Body of pancreas (tissue), 4 donors: ENCODE data around the gene PLCB1. TPM values are rescaled to one million over a fixed set of nuclear protein-coding genes. Genes with fewer than 3 reads are reported as not detected.

Experiments
- ATAC-seq: fragments of 150-250 bp; one replicate; pipeline ENCODE4 v1.9.1; 2016
- DNase-seq, 4 donors: peaks; one replicate each; pipeline ENCODE4 v3.0.0-alpha.2; 2019
- H3K27ac ChIP-seq, 4 donors: fragments of 200-600 bp; sonication (generic); 1 replicate in 3 of 4; 2 replicates in 1 of 4; pipeline versions ENCODE4 v1.5.1 to v1.6.1; 2016 to 2019; ENCODE audit warnings: mild to moderate bottlenecking in 1 of 4, mixed read lengths in 1 of 4, moderate library complexity in 1 of 4
- H3K27me3 ChIP-seq, 2 donors: fragments of 200-600 bp; sonication (generic); one replicate each; pipeline ENCODE4 v1.6.0; 2016; ENCODE audit warnings: mild to moderate bottlenecking in 1 of 2
- H3K36me3 ChIP-seq, 2 donors: fragments of 200-600 bp; sonication (generic); replicated peaks in 1 of 2; 2 replicates each; pipeline ENCODE4 v1.5.1; 2016; ENCODE audit warnings: low read depth in 2 of 2; ENCODE audit not compliant: insufficient read depth in 1 of 2
- H3K4me1 ChIP-seq: fragments of 200-600 bp; sonication (generic); one replicate; pipeline ENCODE4 v1.6.0; 2016
- H3K4me3 ChIP-seq, 2 donors: fragments of 200-600 bp; sonication (generic); 1 replicate in 1 of 2; 2 replicates in 1 of 2; pipeline ENCODE4 v1.5.1; 2016 to 2019
- H3K9me3 ChIP-seq, 3 donors: fragments of 200-600 bp; sonication (generic); 1 replicate in 2 of 3; 2 replicates in 1 of 3; pipeline ENCODE4 v1.5.1; 2016
- POLR2A ChIP-seq, 3 donors: fragments of 450-650 bp; IDR thresholded peaks; one replicate each; pipeline ENCODE4 v1.6.1; 2016; ENCODE audit warnings: antibody characterized with exemption in 3 of 3, mild to moderate bottlenecking in 2 of 3
- WGBS, 2 donors: methylation state at CpG; one replicate each; pipeline ENCODE4 v1.1.5; 2017; 5-methylcytosine and 5-hydroxymethylcytosine counted together
- intact Hi-C: fragments of 100-400 bp; cut with DNase I; formaldehyde crosslinking; loops from one replicate; pipeline ENCODE4 v1.15.1; 2023
- total RNA-seq, 2 donors: library from RNA; depleted of rRNA; stranded (reverse); fragments of >200 nt; gene quantifications; one replicate each; pipeline ENCODE4 v1.1.0, GENCODE V29; 2016
- TF ChIP-seq, protein P1 (sequence below), 7 experiments: fragments of 450-650 bp in 4 of 7; fragments of 200-600 bp in 3 of 7; sonication (generic) in 3 of 7; IDR thresholded peaks; one replicate each; pipeline ENCODE4 v1.5.1; 2016 to 2019; ENCODE audit warnings: antibody characterized with exemption in 7 of 7

The PLCB1 gene
- total RNA-seq, 2 donors from 2014 or later: 32.9 to 46.1 TPM

DNA sequence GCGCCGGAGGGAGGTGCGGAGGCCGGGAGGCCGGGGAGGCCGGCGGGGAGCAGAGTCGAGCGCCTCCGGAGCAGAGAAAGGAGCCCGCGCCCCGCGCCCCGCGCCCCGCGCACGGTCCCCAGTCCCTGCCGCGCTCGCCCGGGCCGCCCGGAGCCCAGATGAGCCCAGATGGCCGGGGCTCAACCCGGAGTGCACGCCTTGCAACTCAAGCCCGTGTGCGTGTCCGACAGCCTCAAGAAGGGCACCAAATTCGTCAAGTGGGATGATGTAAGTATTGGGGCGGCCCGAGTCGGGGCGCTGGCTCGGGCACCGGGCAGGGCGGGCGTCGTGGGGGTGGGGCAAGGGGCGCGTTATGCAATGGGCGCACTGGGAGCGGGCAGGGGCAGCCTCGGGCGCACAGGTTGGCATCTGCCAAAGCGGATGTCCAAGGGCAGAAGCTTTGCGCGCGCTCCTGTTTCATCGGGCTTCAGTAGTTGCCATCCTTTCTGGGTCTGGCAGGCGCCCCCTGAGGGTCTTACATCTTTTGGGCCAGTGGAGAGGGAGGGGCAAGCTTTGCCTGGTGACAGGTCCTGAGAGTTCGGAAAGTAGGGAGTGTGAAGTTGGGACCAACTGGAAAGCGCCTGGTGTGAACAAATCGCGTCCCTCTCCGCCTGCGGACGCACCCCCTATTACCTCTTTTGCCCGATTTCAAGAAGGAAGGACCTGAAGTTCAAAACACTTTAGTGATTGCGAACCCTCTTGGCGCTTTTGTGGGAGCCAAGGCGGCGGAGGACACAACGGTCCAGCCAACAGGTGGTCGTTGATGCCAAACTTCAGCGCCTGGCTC, 631 bp downstream of the PLCB1 start:
- intact Hi-C loops: loop anchor here (10.0 kb wide), 1 partner anchor 252 kb away; no protein-coding TSS in a partner anchor
- Histone ChIP-seq H3K27me3 (no peaks in the 10 kb centered on the region), H3K36me3 (no peaks in the 10 kb centered on the region), H3K4me1 (peaks cover 5% of the 10 kb centered on the region), H3K27ac (peak overlapping the region; percentile 74 to 87 (median 78)), H3K9me3 (no peaks in the 10 kb centered on the region), H3K4me3 (peak overlapping the region; percentile 58 to 73)
- TF ChIP-seq POLR2A (IDR thresholded peaks at IDR 0.05): peak in 2 of 3 donors; percentile 57
- TF ChIP-seq, protein P1, sequence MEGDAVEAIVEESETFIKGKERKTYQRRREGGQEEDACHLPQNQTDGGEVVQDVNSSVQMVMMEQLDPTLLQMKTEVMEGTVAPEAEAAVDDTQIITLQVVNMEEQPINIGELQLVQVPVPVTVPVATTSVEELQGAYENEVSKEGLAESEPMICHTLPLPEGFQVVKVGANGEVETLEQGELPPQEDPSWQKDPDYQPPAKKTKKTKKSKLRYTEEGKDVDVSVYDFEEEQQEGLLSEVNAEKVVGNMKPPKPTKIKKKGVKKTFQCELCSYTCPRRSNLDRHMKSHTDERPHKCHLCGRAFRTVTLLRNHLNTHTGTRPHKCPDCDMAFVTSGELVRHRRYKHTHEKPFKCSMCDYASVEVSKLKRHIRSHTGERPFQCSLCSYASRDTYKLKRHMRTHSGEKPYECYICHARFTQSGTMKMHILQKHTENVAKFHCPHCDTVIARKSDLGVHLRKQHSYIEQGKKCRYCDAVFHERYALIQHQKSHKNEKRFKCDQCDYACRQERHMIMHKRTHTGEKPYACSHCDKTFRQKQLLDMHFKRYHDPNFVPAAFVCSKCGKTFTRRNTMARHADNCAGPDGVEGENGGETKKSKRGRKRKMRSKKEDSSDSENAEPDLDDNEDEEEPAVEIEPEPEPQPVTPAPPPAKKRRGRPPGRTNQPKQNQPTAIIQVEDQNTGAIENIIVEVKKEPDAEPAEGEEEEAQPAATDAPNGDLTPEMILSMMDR (IDR thresholded peaks at IDR 0.05): no peak
- 1 to 4% methylated on average over 20 to 64 of the region's 68 CpGs for WGBS, 2 donors
- DNase-seq: peak; percentile 66 to 77 (median 68)
- ATAC-seq: peak; percentile 65

DNA sequence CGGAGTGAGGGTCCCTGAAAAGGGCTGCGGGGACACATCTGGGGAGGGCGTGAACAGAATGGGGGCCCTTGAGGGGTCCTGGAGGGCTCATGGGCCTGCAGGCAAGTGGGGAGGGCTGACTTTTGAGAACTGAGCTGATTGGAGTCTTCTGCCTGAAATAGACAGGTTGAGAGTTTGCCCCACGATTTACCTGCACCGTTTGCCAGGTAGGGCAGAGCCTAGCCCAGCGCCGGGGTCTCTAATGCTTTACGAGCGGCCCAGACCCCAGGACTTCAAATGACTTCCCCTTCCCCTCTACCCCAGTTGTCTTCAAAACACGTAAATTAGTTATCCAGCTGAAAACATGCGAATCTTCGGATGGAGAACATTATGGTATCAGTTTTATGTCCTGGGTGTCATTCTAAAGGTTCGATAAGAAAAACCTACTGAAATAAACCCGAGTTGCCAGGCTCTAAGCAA, 1.3 kb downstream of the PLCB1 start:
- H3K4me1 ChIP-seq: peaks cover 5% of the 10 kb centered on the region
- DNase-seq (peak in 2 of 4 donors; percentile 11 to 18), ATAC-seq (no peak)
- no peaks in the 10 kb centered on the region for H3K9me3 ChIP-seq
- intact Hi-C loops: loop anchor here (10.0 kb wide), 1 partner anchor 251 kb away; no protein-coding TSS in a partner anchor
- WGBS, 2 donors: 13 to 28% methylated on average over 13 to 14 of the region's 14 CpGs
- H3K27ac ChIP-seq: peak overlapping the region in 3 of 4 donors; percentile 76 to 87 (median 79)
- H3K27me3 ChIP-seq: no peaks in the 10 kb centered on the region
- peak overlapping the region; percentile 58 to 73 for H3K4me3 ChIP-seq
- no peaks in the 10 kb centered on the region for H3K36me3 ChIP-seq
- TF ChIP-seq POLR2A (IDR thresholded peaks at IDR 0.05): no peak
- TF ChIP-seq, protein P1 (IDR thresholded peaks at IDR 0.05): no peak

DNA sequence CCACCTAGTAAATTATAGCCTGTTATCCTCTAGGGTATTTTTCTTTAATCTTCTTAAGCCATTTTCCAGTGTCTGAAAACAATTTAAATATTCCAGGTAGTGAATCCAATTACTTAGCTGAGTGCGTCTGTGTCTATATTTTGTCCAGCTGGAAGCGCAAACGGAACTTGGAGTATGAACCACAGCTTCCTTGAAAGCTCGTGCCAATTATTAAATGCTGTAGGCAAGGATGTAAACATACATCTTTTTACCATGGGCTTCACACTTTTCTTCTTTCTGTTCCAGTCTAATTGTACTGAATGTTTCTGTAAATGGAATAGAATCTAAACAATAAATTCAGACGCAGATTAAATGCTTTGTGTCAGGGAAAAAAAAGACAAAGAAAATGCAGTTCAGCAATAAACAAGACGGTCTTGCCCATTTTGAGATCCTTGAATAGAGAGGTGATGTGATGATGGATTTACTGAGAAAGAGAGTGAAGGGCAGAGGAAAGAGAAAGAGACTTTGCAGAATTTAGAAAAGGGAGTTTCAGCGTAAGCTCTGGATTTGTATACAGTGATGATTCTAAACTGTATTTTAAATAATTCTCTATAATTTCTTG, 1.9 kb downstream of the PLCB1 start:
- intact Hi-C loops: loop anchor here (10.0 kb wide), 1 partner anchor 251 kb away; no protein-coding TSS in a partner anchor

DNA sequence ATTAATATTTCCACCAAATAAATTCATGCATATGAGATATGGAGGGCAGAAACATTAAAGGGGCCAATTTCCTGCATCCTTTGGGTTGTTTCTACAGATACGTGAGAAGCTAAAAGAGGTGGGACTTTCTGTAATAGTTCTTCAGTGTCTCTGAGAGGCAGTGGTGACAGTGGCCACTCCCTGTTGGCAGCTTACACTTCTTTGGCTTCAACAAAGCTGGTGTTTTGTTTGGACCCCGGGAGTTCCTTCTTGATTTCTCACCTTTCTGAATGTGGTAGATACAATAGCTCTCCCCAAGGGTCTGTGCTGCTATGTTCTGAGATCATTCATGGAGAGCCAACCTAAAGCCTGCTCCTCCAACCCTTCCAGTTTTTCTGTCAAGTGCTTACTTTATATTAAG, 7.8 kb downstream of the PLCB1 start:
- Histone ChIP-seq H3K4me3 (no peak overlapping the region), H3K27ac (no peak overlapping the region), H3K4me1 (no peaks in the 10 kb centered on the region), H3K9me3 (no peaks in the 10 kb centered on the region), H3K36me3 (no peaks in the 10 kb centered on the region), H3K27me3 (no peaks in the 10 kb centered on the region)
- TF ChIP-seq, protein P1 (IDR thresholded peaks at IDR 0.05): no peak
- TF ChIP-seq POLR2A (IDR thresholded peaks at IDR 0.05): no peak
- intact Hi-C loops: loop anchor here (10.0 kb wide), 1 partner anchor 245 kb away; no protein-coding TSS in a partner anchor
- ATAC-seq (no peak), DNase-seq (no peak)
- WGBS, 2 donors: 56 to 61% methylated on average over 2 of the region's 2 CpGs

More for the DNA sequence above, 1.9 kb downstream of the PLCB1 start:
- peaks cover 5% of the 10 kb centered on the region for H3K4me1 ChIP-seq
- peak in 1 of 4 donors; percentile 14 for DNase-seq
- H3K9me3 ChIP-seq: no peaks in the 10 kb centered on the region
- H3K27ac ChIP-seq: no peak overlapping the region
- H3K36me3 ChIP-seq: no peaks in the 10 kb centered on the region
- no peak for ATAC-seq
- peak overlapping the region in 1 of 2 donors; percentile 73 for H3K4me3 ChIP-seq
- TF ChIP-seq, protein P1 (IDR thresholded peaks at IDR 0.05): no peak
- no peak for TF ChIP-seq POLR2A (IDR thresholded peaks at IDR 0.05)
- no peaks in the 10 kb centered on the region for H3K27me3 ChIP-seq
- WGBS, 2 donors: 32 to 37% methylated on average over 7 of the region's 7 CpGs
